Brain microvascular endothelial cell (primary cell): ENCODE data around the gene FOXL2NB.

Experiments used
- DNase-seq: peaks from one replicate; pipeline ENCODE4 v3.0.0-alpha.2; 2020
- H3K27ac ChIP-seq: fragments of 250-450 bp; sonication (Bioruptor Pico); 2 replicates; pipeline ENCODE4 v1.5.1; 2020; ENCODE audit warnings: mild to moderate bottlenecking, moderate library complexity
- H3K27me3 ChIP-seq: fragments of 250-450 bp; sonication (Bioruptor Pico); replicated peaks from 2 replicates; pipeline ENCODE4 v1.5.1; 2020; ENCODE audit warnings: mild to moderate bottlenecking
- H3K36me3 ChIP-seq: fragments of 250-450 bp; sonication (Bioruptor Pico); replicated peaks from 2 replicates; pipeline ENCODE4 v1.5.1; 2020; ENCODE audit warnings: mild to moderate bottlenecking
- H3K4me3 ChIP-seq: 2 replicates; pipeline ENCODE4 v1.5.1; 2011; ENCODE audit warnings: low read depth, mild to moderate bottlenecking, control low read depth, low read length, moderate library complexity
- in situ Hi-C: cut with HindIII; loops from 2 replicates; pipeline ENCODE4 v1.10.0; 2017; ENCODE audit warnings: low sequenced_read_pairs, low pct_ligation_motif_present
- TF ChIP-seq, protein P1 (sequence below): IDR thresholded peaks from 2 replicates; pipeline ENCODE4 v1.5.1; 2011; ENCODE audit warnings: low read depth, mild to moderate bottlenecking, moderate library complexity, low read length, control low read depth, inconsistent platforms; ENCODE audit errors: missing control alignments

Gene FOXL2NB

DNA sequence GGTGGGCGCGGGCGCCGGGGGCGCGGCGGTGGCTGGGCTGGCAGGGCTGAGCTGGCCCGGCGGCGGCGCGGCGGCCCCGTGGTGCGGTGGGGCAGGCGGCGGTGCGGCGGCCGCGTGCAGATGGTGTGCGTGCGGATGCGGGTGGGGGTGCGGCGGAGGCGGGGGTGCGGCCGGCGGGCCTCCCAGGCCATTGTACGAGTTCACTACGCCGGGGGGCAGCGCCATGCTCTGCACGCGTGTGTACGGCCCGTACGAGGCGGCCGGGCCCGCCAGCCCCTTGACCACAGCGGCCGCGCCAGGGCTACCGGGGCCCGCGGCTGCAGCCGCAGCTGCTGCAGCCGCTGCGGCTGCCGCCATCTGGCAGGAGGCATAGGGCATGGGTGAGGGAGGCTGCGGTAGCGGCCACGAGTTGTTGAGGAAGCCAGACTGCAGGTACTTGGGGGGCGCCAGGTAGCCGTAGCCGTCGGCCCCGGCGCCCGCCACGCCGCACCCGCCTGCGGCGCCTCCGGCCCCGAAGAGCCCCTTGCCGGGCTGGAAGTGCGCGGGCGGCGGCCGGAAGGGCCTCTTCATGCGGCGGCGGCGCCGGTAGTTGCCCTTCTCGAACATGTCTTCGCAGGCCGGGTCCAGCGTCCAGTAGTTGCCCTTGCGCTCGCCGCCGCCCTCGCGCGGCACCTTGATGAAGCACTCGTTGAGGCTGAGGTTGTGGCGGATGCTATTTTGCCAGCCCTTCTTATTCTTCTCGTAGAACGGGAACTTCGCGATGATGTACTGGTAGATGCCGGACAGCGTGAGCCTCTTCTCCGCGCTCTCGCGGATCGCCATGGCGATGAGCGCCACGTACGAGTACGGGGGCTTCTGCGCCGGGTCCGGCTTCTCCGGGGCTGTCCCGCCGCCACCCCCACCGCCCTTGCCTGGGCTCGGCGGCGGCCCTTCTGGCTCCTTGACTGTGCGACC lies 1.0 kb upstream of the FOXL2NB start:
- Histone ChIP-seq H3K27ac (no peak overlapping the region), H3K36me3 (no peaks in the 10 kb centered on the region), H3K4me3 (peak overlapping the region; percentile 46), H3K27me3 (peaks cover 94% of the 10 kb centered on the region)
- TF ChIP-seq, protein P1, sequence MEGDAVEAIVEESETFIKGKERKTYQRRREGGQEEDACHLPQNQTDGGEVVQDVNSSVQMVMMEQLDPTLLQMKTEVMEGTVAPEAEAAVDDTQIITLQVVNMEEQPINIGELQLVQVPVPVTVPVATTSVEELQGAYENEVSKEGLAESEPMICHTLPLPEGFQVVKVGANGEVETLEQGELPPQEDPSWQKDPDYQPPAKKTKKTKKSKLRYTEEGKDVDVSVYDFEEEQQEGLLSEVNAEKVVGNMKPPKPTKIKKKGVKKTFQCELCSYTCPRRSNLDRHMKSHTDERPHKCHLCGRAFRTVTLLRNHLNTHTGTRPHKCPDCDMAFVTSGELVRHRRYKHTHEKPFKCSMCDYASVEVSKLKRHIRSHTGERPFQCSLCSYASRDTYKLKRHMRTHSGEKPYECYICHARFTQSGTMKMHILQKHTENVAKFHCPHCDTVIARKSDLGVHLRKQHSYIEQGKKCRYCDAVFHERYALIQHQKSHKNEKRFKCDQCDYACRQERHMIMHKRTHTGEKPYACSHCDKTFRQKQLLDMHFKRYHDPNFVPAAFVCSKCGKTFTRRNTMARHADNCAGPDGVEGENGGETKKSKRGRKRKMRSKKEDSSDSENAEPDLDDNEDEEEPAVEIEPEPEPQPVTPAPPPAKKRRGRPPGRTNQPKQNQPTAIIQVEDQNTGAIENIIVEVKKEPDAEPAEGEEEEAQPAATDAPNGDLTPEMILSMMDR = peak; percentile 48
- DNase-seq = no peak
- in situ Hi-C loops = loop anchor here (25.0 kb wide), 1 partner anchor 366 kb away; no protein-coding TSS in a partner anchor

DNA sequence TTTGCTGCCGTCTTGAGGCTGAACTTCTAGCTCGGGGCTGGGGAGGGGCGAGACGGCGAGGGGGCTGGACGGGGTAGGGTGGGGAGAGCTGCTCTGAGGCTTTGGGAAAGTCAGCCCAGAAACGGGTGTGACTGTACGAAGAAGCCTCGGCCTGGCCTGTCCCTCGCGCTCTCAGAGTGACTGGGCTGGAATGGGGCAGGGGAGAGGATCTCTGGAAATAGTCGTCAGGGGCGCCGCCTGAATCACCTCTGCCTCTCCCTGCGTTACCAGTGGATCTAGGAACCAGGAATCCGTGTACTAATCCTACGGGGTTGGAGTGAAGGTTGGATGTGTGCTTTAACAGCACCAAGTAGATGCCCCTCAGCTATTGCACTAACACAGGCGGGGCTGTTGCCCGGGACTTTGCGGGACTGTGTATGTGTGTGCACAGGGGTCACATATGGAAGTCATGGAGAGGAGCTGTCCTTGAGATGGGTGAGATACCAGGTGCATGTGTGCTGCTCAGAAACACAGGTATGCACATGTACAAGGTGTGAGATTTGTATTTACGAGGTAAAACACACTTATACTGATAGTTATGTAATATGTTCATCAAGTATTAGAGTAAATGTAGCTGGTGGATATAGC lies 591 bp downstream of the FOXL2NB start:
- H3K4me3 ChIP-seq = peak overlapping the region; percentile 46

DNA sequence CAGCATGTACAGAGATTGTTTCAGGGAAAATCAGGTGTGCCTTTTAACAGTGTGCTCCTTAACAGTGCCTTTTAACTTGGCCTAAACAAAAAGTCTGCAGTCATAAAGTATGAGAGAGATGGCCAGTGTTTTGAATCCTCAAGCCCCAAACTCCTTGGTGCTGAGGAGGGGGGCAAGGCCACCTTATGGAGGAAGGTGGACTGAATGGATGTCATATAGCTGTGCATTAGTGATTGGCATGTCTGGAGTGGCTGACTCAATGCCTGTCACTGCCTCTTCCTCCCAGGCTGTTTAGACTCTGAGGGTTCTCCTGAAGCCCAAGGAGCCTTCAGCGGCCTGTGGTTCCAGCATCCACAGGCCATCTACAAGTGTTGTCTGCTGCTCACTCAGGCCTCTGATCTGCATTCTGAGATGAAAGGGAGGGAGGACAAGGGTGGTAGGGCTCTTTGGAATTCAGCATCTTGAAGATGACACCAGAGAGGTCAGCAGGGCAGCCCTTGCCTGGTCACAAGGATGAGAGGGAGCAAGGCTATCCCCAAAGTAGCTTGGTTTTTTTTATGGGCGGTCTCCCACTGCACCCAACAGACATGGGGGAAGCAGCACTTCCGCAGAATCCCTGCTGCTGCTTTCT lies 1.5 kb downstream of the FOXL2NB start:
- Histone ChIP-seq H3K27me3 (peaks cover 74% of the 10 kb centered on the region), H3K36me3 (no peaks in the 10 kb centered on the region), H3K27ac (no peak overlapping the region), H3K4me3 (no peak overlapping the region)
- in situ Hi-C loops = loop anchor here (25.0 kb wide), 1 partner anchor 364 kb away; no protein-coding TSS in a partner anchor
- TF ChIP-seq, protein P1 = no peak
- no peak for DNase-seq

More for the DNA sequence above, 591 bp downstream of the FOXL2NB start:
- Histone ChIP-seq H3K36me3 (no peaks in the 10 kb centered on the region), H3K27me3 (peaks cover 83% of the 10 kb centered on the region), H3K27ac (no peak overlapping the region)
- in situ Hi-C loops = loop anchor here (25.0 kb wide), 1 partner anchor 365 kb away; no protein-coding TSS in a partner anchor
- DNase-seq = no peak
- TF ChIP-seq, protein P1 = no peak

DNA sequence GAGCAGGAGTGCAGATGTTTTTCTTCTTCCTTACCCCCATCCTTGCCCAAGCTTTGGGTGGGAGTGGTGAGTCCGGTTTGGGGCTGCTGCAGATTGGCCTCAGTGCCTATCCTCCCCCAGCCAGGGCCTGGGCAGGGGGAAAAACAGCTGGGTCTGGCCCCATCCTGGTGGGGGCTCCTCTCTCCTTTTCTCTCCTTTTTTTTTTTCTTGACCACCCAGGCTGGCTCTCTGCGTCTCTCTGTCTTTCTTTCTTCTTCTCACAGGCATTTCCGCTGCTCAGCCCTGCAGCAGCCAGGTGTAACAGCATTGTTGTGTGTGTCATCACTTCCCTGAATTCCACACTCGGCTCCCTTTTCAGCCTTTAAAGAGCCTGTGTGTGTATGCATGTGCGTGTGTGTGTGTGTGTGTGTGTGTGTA lies 2.0 kb downstream of the FOXL2NB start:
- H3K27me3 ChIP-seq = peaks cover 71% of the 10 kb centered on the region
- no peak overlapping the region for H3K4me3 ChIP-seq
- no peak for DNase-seq
- H3K27ac ChIP-seq = no peak overlapping the region
- in situ Hi-C loops = loop anchor here (25.0 kb wide), 1 partner anchor 363 kb away; no protein-coding TSS in a partner anchor
- no peaks in the 10 kb centered on the region for H3K36me3 ChIP-seq
- TF ChIP-seq, protein P1 = no peak

DNA sequence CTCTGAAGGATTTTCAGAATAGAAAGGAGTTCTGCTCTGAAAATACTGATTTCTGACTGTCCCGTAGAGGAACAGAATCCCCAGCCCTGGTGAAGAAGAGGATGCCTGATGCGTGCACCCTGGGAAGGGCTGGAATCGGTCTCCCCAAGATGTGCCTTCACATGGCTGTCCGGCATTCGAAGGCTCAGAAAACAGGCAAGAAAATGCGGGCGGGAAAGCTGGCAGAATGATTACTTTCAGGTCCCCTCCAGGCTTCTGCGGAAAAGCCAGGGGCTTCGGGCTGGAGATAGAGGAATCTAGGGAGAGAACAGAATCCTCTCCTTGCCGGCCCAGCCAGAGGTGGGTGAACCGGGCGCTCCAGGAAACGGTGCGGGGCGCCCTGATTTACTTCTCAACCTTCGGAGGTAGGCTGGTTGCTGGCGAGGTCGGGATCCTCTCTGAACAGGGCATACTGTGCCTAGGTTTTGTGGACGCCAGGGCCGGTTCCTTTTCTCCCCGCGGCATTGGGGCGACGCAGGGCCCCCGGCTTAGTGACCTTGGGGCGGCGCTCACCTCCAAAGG lies 2.5 kb downstream of the FOXL2NB start:
- Histone ChIP-seq H3K27me3 (peaks cover 71% of the 10 kb centered on the region), H3K4me3 (peak overlapping the region; percentile 32), H3K36me3 (no peaks in the 10 kb centered on the region), H3K27ac (no peak overlapping the region)
- TF ChIP-seq, protein P1 = no peak
- no peak for DNase-seq
- in situ Hi-C loops = loop anchor here (25.0 kb wide), 1 partner anchor 363 kb away; no protein-coding TSS in a partner anchor
